Hematopoietic multipotent progenitor cell treated with erythropoietin and hydrocortisone succinate and interleukin-3 and kit ligand, for 6 days (in vitro differentiated cells): ENCODE measurements around the gene HIGD1A.

ENCODE experiments used
- DNase-seq: peaks from one replicate; pipeline ENCODE4 v3.0.0-alpha.2; 2015

HIGD1A gene

GRCh38 chr3:42733501-42734262 is 70.6 kb downstream of the HIGD1A start:
- DNase-seq, result no peak
